ENCODE results near the gene LIN7B.

- TF ChIP-seq POLR2AphosphoS5 (IDR thresholded peaks at IDR 0.05; ENCODE audit: low read depth, low read length) (no peak), TCF7 (IDR thresholded peaks at IDR 0.05; ENCODE audit: low read depth) (no peak), CTCF (CRISPR knock-in tag; IDR thresholded peaks at IDR 0.05) (no peak), HDAC1 (CRISPR knock-in tag; IDR thresholded peaks at IDR 0.05) (no peak), ZNF609 (CRISPR knock-in tag; IDR thresholded peaks at IDR 0.05; ENCODE audit: borderline replicate concordance) (no peak), SNRNP70 (IDR thresholded peaks at IDR 0.05; ENCODE audit: low read depth, low read length) (no peak), MLX (CRISPR knock-in tag; IDR thresholded peaks at IDR 0.05) (no peak), ATF3 (CRISPR knock-in tag; IDR thresholded peaks at IDR 0.05) (no peak)
Observed at GRCh38 chr19:49104229-49104864, 9.8 kb upstream of the LIN7B start.

Measured in HepG2 (cell line).